Left ventricle myocardium inferior (tissue), 1 donor: ENCODE results near the gene KLK14. TPM values are rescaled to one million over a fixed set of nuclear protein-coding genes. Genes with fewer than 3 reads are reported as not detected.

Source experiments
- DNase-seq: peaks from one replicate; pipeline ENCODE4 v3.0.0-alpha.2; 2020
- H3K27ac ChIP-seq: fragments of 200-600 bp; replicated peaks from 2 replicates; pipeline ENCODE4 v1.8.0; 2021
- H3K27me3 ChIP-seq: fragments of 200-600 bp; 2 replicates; pipeline ENCODE4 v1.8.0; 2021; ENCODE audit warnings: low read depth
- H3K36me3 ChIP-seq: fragments of 200-600 bp; 2 replicates; pipeline ENCODE4 v1.8.0; 2021
- H3K4me1 ChIP-seq: fragments of 200-600 bp; 2 replicates; pipeline ENCODE4 v1.8.0; 2021
- H3K4me3 ChIP-seq: fragments of 200-600 bp; 2 replicates; pipeline ENCODE4 v1.8.0; 2021; ENCODE audit warnings: mild to moderate bottlenecking, moderate library complexity
- H3K9me3 ChIP-seq: fragments of 200-600 bp; replicated peaks from 2 replicates; pipeline ENCODE4 v1.8.0; 2021
- intact Hi-C: fragments of 100-400 bp; cut with micrococcal nuclease; formaldehyde crosslinking; loops from one replicate; pipeline ENCODE4 v1.11.0; 2022
- total RNA-seq: library from RNA; stranded (reverse); fragmentation: NEBNext Ultra II Directional; extraction: Animal tissue kit (Norgen Biotek cat#: 25700); gene quantifications from one replicate; pipeline ENCODE4 v1.2.1, GENCODE V29; 2021
- TF ChIP-seq, protein P1 (sequence below): fragments of 200-600 bp; IDR thresholded peaks from 2 replicates; pipeline ENCODE4 v1.8.0; 2021; ENCODE audit warnings: antibody characterized with exemption, mild to moderate bottlenecking, borderline replicate concordance
- donor health status: DM: no; HTN: yes; CAD: no; lungs with severe emphysema.

The KLK14 gene
- total RNA-seq, 1 donor from 2014 or later: 1.6 TPM

DNA sequence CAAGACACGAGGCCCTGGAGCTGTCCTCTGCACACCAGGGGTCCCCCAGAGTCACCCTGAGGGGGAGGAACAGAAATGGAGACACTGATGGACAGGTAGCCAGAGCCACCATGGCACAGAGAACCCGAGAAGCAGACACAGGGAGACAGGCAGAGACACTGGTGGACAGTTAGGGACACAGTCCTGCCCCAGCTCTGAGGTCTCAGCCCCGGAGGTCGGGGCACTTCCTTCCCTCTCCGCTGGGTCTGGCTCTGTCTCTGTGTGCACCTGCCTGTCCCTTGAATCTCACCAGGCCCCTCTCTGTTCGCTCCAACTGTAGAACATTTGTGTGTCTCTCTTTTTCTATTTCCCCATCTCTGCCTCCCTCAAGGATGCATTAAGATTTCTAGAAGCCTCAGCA lies 4.6 kb downstream of the KLK14 start:
- Histone ChIP-seq H3K9me3 (peaks cover 18% of the 10 kb centered on the region), H3K27ac (no peak overlapping the region), H3K36me3 (no peaks in the 10 kb centered on the region), H3K4me3 (no peak overlapping the region), H3K27me3 (peaks cover 34% of the 10 kb centered on the region), H3K4me1 (peaks cover 6% of the 10 kb centered on the region)
- TF ChIP-seq, protein P1, sequence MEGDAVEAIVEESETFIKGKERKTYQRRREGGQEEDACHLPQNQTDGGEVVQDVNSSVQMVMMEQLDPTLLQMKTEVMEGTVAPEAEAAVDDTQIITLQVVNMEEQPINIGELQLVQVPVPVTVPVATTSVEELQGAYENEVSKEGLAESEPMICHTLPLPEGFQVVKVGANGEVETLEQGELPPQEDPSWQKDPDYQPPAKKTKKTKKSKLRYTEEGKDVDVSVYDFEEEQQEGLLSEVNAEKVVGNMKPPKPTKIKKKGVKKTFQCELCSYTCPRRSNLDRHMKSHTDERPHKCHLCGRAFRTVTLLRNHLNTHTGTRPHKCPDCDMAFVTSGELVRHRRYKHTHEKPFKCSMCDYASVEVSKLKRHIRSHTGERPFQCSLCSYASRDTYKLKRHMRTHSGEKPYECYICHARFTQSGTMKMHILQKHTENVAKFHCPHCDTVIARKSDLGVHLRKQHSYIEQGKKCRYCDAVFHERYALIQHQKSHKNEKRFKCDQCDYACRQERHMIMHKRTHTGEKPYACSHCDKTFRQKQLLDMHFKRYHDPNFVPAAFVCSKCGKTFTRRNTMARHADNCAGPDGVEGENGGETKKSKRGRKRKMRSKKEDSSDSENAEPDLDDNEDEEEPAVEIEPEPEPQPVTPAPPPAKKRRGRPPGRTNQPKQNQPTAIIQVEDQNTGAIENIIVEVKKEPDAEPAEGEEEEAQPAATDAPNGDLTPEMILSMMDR: no peak
- no peak for DNase-seq
- intact Hi-C loops: no loop called here

DNA sequence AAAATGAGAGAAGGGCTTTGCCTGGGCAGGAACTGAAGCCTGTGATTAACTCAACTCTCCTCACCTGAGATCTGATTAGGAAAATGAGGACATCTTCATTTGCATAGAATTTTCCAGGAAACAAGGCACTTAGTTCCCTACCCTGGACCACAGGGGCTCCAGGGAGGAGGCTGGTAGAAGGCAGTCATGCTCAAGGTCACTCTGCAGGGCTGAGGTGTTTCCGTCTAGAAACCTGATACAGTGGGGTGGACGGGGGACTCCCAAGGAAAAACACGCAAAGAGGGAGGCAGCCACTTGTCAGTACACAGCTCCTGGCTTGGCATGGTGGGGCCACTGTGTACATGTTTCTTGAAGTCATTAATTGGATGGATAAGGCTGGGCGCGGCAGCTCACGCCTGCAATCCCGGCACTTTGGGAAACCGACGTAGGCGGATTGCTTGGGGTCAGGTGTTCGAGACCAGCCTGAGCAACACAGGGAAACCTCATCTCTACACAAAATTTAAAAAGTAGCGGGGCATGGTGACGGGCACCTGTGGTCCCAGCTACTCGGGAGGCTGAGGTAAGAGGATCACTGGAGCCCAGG lies 6.0 kb downstream of the KLK14 start:
- no peak overlapping the region for H3K27ac ChIP-seq
- no peaks in the 10 kb centered on the region for H3K36me3 ChIP-seq
- H3K9me3 ChIP-seq: peaks cover 23% of the 10 kb centered on the region
- TF ChIP-seq, protein P1: no peak
- DNase-seq: no peak
- intact Hi-C loops: no loop called here
- peaks cover 22% of the 10 kb centered on the region for H3K27me3 ChIP-seq
- no peak overlapping the region for H3K4me3 ChIP-seq
- peaks cover 6% of the 10 kb centered on the region for H3K4me1 ChIP-seq

DNA sequence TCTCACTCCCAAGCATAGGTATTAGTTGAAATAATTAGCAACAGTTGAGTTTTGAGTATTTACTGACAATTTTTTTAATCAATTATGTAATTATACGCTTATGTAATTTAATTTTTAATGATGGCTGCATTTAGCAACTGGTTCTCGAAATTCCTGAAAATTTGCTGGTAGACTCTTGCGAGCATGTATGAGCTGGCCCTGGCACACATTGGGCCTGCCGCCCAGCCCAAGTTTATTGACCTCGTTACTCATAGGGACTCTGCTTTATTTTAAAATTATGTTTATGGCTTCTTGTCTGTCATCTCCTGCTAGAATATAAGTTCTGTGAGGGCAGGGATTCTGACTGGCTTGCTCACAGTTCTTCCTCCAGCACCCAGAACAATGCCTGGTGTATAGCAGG lies 6.7 kb downstream of the KLK14 start:
- TF ChIP-seq, protein P1: no peak
- Histone ChIP-seq H3K4me1 (peaks cover 6% of the 10 kb centered on the region), H3K27me3 (peaks cover 15% of the 10 kb centered on the region), H3K27ac (no peak overlapping the region), H3K36me3 (no peaks in the 10 kb centered on the region), H3K4me3 (no peak overlapping the region), H3K9me3 (peaks cover 23% of the 10 kb centered on the region)
- intact Hi-C loops: no loop called here
- no peak for DNase-seq

DNA sequence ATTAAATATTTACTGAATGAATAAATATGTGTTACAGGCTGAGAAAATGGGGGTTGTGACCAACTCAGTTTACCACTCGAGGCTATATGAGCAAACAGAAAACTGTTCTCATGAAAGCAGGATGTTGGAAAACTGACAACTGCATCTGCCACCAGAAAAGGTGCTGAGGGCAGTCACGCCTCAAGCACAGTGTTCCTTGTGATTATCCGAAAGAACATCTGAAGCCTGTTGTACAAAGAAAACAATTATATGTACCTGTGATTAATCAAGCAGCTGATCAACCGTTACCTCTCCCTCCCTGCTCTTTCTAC lies 11.6 kb downstream of the KLK14 start:
- Histone ChIP-seq H3K36me3 (no peaks in the 10 kb centered on the region), H3K27ac (no peak overlapping the region), H3K9me3 (peaks cover 23% of the 10 kb centered on the region), H3K27me3 (peaks cover 12% of the 10 kb centered on the region), H3K4me3 (no peak overlapping the region), H3K4me1 (no peaks in the 10 kb centered on the region)
- intact Hi-C loops: no loop called here
- TF ChIP-seq, protein P1: no peak
- no peak for DNase-seq

DNA sequence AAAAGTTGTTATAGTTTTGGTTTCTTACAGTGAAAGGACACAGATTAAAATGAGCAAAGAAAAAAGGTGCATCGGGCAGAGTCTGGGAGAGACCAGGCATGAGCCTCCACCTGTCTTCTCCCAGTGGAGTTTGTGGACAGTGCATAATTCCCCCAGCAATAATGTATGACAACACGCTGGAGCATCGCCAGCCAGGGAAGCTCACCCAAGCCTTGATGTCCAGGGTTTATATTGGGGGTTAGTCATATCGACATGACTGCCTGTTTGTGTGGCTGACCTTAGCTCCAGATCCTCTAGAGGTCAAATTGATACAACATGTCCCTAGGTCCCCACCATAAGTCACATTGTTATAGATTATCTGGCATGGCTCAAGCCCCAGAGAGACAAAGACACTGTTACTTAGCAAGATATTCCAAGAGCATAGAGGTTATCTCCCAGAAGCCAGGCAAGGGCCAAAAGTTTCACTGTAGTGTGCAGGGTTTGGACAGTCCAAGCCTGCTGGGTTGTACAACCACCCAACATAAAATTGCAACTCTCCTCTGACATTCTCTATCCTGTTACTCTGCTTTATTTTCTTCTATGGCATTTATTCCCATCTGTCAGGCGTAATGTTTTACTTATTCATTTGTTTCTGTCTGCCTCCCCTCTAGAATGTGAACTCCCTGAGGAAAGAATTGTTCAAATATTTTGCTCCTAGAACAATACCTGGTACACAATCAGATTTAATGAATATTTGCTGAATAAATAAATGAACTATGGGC lies 12.2 kb downstream of the KLK14 start:
- H3K4me3 ChIP-seq: no peak overlapping the region
- peaks cover 18% of the 10 kb centered on the region for H3K27me3 ChIP-seq
- intact Hi-C loops: no loop called here
- H3K4me1 ChIP-seq: peaks cover 3% of the 10 kb centered on the region
- H3K9me3 ChIP-seq: peaks cover 23% of the 10 kb centered on the region
- H3K27ac ChIP-seq: no peak overlapping the region
- TF ChIP-seq, protein P1: no peak
- no peak for DNase-seq
- H3K36me3 ChIP-seq: no peaks in the 10 kb centered on the region
